ENCODE results near the gene MYRF. TPM values are rescaled to one million over a fixed set of nuclear protein-coding genes. Genes with fewer than 3 reads are reported as not detected.

The MYRF gene
- total and polyA plus RNA-seq, 2 of the 13 experiments (the other 11 are each of a cell fraction or from before 2014, with no cell fraction given) = 10.2 to 25.9 TPM

GRCh38 chr11:61816736-61817455 lies 64.5 kb downstream of the MYRF start, which contains the start of gene FADS1 (continued):
- TF ChIP-seq ZNF574 (CRISPR knock-in tag; IDR thresholded peaks at IDR 0.05) (peak; percentile 74; the same call in 1 of the 2 replicates), IRF9 (CRISPR knock-in tag; IDR thresholded peaks at IDR 0.05; ENCODE audit: borderline replicate concordance) (peak; percentile 72; the same call in 1 of the 2 replicates), GATA4 (IDR thresholded peaks at IDR 0.05; ENCODE audit: borderline replicate concordance, low read depth) (no peak), EP300 (IDR thresholded peaks at IDR 0.05; ENCODE audit: low read depth in 2 of 2, low read length in 2 of 2) (0 out of 4 replicates have a peak, but pooled peaks of 1 of the 2 experiments have one; percentile 10), EP300 (CRISPR knock-in tag; IDR thresholded peaks at IDR 0.05; ENCODE audit: borderline replicate concordance) (no peak), TEAD3 (CRISPR knock-in tag; optimal IDR thresholded peaks at IDR 0.05; ENCODE audit: borderline replicate concordance) (peak; percentile 56), ARID5B (CRISPR knock-in tag; IDR thresholded peaks at IDR 0.05) (peak; percentile 69), POLR2G (IDR thresholded peaks at IDR 0.05; ENCODE audit: low read depth, low read length) (peak; percentile 53; the same call in 1 of the 2 replicates), ZNF792 (CRISPR knock-in tag; IDR thresholded peaks at IDR 0.05) (peak; percentile 92), KAT7 (CRISPR knock-in tag; IDR thresholded peaks at IDR 0.05; ENCODE audit: borderline replicate concordance) (peak; percentile 47; the same call in 1 of the 2 replicates), ZNF382 (CRISPR knock-in tag; IDR thresholded peaks at IDR 0.05; ENCODE audit: borderline replicate concordance) (no peak), MLXIP (CRISPR knock-in tag; IDR thresholded peaks at IDR 0.05; ENCODE audit: borderline replicate concordance) (0 out of 2 replicates have a peak, but pooled peaks have one; percentile 13), HOMEZ (CRISPR knock-in tag; IDR thresholded peaks at IDR 0.05; ENCODE audit: low read depth) (no peak)

All from HepG2 (cell line).